Stimulated activated CD8-positive, alpha-beta memory T cell treated with anti-CD3 and anti-CD28 coated beads, Interleukin-2, amount 100 ng/mL, for 1 hour (primary cell): Measurements from ENCODE around the gene STOML1.
"Not testable (repeated sequence)": the region's sequence is repeated elsewhere in the genome, so short reads cannot be mapped to it uniquely, and the experiment has no call there.

ENCODE experiments used
- DNase-seq, 2 donors: peaks; one replicate each; pipeline ENCODE4 v3.0.0-alpha.2; 2020; ENCODE audit warnings: low read depth in 2 of 2

Gene STOML1

DNA sequence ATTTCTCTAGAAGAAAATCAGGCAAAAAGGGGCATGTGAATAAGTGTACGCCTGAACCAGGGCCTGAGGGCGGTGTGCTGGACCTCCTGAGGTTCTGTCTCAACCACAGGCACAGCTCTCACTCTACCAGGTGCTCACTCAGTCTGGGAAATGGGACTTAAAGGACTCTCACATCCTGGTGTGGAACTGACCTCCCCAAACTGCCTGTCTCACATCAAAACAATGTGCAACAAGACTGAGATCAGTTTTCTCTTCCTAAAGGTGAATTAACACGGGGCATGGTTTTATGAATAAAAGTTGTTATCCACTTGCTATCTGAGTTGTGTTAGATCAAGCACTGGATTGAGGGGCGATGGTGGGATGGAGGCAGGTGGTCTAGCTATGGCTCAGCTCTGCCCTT, 4.8 kb downstream of the STOML1 start:
- DNase-seq: no peak

DNA sequence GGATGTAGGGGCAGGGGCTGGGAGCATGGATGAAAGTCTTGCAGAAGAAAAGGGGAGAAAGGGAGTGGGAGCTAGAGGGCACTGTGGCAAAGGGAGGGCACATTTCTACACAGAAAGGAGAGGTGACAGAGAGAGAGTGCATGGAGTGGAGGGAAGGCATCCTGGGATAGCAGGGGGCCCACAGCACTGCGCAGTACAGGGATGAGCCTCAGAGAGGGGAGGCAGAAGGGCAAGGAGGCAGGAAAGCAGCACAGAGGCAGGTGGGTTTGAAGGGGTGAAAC, 5.4 kb downstream of the STOML1 start:
- DNase-seq: no peak

DNA sequence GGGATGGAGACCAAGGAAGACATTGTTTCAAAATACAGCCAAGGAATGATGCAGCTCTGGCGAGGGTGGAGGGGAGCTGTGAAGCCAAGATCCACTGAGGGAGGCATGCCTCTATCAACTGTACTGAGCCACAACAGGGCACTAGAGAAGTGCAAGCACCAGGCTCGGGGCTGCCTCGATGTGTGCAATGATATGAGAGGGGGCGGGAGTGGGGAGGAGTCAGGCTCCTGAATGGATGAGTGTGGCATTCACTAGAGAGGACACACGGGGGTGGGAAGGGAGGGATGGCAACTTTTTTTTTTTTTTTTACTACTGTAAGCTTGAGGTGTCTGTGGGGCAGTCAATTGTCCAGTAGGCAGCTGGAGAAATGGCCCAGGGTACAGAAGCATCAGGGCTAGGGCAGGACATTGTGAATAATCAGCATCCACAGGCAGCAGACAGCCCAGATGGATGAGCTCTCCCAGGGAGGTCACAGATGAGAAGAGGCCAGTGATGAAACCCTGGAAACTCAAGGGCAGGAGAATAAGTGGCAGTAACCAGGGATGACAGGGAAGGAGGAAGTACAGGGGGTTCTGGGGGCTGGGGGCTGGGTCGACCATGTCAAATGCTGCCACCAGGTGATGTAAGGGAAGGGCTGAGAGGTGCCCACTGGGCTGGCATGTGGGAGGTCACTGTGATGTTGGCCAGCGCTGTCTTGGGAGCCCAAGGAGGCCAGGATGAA, 5.9 kb downstream of the STOML1 start:
- DNase-seq: no peak

DNA sequence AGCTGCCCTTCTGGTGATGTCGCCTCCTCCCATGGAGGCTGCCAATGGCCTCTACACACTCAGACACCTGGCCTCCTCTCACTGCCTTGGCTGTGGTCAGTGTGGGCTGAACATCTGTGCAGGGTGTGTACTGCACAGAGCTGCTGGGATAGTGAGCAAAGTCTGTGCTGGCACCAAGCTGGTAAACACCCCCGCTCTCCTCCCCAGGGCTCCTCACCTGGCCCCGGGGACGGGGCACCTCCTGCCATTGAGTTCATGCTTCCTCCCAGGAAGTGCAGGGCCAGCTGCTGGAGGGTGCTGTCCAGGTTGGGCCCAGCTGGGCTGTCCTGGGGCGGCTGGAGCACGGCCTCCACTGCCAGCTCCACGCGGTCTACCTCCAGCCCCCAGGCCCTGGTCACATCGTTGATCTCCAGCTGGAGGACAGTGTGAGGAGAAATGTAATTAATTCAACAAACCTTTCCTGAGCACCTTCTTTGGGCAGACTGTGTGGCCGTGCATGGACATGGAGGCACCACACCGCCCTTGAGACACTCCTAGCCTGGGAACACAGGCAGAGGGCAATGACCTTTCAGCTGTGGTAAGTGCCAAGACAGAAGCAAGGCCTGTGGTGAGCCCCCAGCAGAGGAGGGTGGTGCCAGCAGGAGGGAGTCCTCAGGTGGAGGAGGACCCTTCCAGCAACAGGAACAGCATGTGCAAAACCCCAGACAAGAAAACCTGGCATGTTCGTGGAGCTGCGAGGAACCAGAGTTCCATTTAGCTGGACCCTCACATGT, 6.8 kb downstream of the STOML1 start:
- no peak for DNase-seq

DNA sequence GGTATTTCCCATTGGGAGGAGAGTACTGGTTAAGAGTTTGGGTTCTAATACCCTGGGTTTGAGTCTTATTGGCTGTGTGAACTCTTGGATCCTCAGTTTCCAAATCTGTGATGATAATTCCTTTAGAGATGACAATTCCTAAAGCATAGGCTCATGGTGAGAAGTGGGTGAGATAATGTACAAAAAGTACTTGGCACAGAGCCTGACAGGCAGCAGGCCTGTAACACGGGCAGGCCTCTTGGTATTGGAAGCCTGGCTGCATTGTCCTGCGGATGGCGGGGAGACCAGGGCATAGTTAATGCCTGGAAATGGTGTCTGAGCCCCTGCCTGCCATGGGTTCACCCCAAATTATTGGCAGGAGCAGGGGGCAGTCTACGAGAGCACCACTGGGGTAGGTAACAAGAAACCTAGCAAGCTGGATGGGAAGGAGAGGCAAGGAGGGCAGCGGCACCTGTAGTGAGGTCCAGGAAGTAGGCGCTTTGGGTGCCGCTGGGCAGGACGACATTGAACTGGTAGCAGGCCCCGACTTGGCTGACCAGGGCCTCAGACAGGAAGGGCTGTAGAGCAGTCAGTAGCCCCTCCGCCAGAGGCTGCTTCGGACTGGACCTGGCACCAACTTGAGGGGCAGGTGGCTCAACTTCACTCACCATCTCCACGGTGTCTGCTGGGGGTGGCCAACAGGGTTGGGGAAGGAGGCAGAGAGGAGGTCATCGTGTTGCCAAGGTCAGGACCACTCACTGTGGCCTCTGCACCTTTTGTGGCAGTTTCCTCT, 7.7 kb downstream of the STOML1 start:
- DNase-seq: no peak

DNA sequence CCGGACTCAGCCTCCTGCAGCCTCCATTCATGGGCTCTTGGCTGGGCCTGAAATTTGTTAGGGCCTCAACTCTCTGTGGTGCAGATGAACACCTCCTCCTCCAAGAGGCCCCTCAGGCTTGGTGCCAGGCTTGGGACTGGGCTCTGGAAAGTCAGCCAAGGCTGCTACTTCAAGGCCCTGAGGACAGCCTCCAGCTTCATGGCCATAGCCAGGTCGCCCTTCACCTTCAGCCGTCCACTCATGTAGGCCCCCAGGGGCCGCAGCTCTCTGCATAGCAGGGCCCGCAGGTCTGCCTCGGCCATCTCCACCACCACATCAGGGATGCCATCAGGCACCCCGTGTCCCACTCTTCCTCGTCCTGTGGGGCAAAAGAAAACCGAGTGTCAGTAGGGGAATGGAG, 8.3 kb downstream of the STOML1 start:
- no peak for DNase-seq

DNA sequence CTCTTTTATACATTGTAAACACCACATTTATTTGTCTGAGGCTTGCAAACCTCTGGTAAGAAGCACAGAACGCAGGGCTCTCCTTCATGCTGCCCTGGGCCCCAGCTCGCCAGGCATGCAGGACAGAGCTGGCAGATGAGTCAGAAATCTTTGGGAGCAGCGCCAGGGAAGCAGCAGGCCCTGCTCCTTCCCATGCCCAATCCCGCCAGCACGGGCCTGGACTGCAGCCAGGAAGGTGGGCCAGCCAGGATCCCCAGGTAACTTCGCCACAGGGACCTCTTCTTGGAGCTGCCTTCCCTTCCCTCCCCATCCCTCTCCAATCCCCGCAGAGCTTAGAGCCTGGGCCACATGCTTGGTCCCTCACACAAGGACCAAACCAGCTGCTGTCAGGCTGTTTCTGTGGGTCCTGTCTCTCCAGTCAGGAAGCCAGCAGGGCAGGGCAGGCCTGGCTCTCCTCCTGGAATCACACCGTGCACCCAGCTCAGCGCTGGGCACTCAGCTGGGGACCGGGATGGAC, 8.8 kb downstream of the STOML1 start:
- DNase-seq: no peak

DNA sequence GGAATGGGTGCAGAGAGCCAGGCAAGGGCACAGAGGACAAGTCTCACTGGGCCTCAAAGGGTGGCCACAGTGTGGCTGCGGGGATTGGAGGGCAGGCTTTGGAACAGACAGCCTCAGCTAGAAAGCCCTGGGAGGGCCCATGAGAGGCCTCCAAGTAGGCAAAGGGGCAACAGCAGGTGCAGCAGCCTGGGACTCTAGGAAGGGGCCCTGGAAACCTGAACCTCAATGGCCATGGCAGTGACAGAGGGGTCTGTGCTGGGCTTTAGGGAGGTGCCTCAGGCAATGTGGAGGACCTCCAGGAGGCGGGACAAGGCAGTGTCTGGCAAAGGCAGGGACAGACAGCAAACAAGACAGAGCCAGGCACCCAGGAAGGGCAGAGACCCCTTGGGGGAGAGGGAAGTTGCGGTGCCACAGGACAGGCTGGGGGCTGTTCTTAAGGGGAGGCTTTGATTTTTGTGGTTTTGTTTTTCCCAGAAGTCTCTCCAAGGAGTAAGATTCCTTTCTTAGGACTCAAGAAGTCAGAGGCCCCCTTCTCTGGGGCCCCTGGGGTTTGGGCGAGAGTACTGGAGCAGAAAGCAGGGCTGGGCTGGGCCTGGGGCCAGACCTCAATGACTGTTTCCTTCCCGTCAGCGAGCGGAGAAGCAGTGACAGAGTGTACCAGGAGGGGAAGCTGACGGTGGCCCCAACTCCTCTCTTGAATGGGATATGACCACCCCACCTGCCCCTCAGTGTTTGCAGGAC, 9.7 kb downstream of the STOML1 start:
- DNase-seq: no peak

DNA sequence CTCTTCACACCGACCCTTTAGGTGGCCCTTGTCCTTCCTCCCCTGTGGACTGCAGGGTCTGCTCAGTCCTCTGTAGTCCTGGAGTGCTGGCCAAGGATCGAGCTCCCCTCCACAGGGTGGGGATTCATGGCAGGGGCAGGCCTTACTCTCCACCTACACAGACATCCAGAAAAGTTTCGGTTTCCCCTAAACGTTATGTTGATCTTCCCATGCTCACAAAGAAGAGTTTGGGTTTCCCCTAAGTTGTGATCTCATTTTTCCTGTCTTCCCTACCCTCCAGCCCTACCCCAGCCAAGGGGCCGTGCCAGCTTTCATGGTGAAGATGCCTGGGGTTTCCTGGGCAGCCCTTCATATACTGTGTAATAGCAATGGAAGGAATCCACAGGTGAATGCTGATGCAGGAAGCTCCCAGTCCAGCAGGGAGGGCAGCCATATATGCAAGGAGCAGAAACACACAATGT, 10.3 kb downstream of the STOML1 start:
- DNase-seq: no peak

DNA sequence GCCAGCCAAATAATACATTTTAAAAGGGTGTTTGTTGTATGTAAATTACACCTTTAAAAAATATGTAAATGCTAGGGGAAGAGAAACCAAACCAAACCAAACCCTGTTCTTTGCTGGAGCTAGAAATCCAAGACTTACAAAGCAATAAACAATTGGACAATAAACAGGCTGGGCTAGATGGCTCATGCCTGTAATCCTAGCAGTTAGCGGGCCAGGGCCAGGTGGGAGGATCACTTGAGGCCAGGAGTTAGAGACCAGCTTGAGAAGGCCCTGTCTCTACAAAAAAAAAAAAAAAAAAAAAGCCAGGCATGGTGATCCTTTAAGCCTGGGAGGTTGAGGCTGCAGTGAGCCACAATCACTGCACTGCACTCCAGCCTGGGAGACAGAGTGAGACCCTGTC, 12.5 kb downstream of the STOML1 start:
- no peak for DNase-seq

DNA sequence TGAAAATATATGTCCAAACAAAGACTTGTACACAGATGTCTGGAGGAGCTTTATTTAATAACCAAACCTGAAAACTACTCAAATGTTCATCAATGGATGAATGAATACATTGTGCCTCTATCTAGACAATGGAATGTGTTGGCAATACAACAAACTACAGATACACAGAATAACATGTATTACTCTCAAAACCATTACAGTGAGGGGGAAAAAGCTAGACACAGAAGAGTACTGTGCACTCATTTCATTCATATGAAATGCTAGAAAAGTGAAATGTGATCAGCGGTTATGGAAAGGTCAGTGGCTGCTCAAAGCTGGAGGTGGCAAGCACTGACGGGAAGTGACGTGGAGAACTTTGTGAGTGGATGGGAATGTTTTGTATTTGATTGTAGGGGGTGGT, 13.2 kb downstream of the STOML1 start:
- DNase-seq: no peak

DNA sequence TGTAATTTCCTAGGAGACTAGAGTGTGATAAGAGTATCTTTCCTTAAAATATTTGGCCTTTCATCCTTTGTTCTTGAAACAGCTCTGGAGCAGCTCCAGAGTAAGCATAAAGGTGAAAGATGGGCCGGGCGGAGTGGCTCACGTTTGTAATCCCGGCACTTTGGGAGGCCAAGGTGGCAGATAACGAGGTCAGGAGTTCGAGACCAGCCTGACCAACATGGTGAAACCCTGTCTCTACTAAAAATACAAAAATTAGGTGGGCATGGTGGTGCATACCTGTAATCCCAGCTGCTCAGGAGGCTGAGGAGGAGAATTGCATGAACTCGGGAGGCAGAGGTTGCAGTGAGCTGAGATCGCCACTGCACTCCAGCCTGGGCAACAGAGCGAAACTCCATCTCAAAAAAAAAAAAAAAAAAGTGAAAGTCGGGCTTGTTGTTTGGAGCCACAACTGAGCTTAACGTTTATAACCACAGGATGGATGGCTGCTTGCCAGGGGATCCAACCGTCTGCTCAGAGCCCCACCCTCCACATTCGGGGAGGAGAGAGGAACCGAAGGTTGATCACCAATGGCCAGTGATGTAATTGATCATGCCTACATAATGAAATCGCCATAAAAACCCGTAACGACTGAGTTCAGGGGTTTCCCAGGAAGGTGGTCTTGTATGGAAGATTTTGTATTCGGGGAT, 16.5 kb downstream of the STOML1 start:
- not testable (repeated sequence) for DNase-seq

DNA sequence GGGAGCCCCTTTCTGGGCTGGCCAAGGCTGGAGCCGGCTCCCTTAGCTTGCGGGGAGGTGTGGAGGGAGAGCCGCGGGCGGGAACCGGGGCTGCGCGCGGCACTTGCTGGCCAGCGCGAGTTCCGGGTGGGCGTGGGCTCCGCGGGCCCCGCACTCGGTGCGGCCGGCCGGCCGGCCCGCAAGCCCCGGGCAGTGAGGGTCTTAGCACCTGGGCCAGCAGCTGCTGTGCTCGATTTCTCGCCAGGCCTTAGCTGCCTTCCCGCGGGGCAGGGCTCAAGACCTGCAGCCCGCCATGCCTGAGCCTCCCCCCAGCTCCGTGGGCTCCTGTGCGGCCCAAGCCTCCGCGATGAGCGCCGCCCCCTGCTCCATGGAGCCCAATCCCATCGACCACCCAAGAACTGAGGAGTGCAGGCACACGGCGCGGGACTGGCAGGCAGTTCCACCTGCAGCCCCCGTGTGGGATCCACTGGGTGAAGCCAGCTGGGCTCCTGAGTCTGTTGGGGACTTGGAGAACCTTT, 18.4 kb downstream of the STOML1 start:
- not testable (repeated sequence) for DNase-seq

DNA sequence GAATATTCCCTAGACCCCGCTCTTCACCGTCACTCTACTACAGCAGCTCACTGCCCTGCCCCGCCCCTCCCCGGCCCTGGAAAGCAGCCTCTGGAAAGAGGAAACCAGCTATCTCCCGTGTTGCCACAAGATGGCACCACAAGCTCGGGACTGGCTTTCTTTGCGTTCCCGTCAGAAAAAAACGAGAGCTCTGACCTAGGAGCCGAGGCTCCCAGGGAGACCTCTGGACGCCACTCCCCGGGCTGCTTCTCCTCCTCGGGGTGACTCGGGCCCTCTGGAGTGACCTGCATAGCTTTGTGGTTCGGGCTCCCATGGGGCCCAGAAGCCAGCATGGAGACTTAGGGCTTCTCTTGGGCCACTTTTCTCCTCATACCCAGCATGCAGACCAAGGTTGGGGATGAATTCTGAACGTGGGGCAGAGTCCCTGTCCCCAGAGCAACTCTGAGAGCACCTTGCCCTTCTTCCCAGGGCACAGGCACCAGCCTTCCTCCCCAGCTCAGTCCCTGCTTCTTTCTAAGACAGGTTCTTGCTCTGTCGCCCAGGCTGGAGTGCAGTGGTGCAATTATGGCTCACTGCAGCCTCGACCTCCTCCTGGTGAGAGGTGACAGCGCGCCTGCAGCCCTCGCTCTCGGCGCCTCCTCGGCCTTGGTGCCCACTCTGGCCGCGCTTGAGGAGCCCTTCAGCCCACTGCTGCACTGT, 19.0 kb downstream of the STOML1 start:
- peak; percentile 55 to 62 for DNase-seq

DNA sequence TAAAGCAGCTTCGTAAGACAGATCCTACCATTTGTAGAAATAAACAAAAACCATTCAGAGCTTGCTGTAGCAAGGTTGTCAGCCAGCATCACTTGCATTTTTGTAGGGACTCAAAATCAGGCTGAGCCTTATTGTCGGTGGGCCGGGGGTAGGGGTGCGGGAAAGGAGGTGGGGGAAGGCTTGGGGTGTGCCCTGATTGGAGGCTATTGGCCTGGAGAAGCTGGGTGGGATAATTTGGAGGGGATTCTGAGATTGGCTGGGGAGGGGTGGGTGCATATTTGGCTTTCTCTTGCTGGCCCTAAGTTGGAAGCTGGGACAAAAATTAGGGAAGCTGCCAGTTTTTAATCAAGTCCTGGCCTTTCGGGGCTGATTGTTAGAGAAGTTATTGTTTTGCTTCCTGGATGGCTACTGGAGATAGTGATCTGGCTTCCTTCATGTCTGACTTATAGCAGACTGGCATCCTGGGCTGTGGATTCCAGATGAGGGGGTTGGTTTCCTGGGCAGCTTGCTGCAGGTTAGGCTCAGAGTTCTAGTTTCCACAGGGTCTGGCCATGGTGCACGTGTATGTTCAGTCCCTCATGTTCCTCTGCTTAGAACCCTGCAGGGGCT, 22.8 kb downstream of the STOML1 start:
- no peak for DNase-seq

DNA sequence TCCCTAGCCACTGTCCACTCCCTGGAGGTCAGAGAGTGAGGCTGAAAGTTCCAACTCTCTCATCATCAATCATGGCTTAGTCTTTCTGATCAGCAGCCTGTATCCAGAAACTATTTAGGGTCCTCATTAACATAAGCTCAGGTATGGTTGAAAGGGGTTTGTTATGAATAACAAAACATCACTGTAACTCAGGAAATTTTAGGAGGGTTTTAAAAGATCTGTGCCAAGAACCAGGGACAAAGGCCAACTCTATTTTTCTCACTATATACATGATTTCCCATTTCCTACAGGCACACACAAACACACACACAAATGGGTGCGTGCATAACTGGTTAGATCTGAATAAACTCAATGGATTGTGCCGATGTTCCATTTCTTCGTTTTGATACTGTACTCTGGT, 23.6 kb downstream of the STOML1 start:
- DNase-seq: no peak

DNA sequence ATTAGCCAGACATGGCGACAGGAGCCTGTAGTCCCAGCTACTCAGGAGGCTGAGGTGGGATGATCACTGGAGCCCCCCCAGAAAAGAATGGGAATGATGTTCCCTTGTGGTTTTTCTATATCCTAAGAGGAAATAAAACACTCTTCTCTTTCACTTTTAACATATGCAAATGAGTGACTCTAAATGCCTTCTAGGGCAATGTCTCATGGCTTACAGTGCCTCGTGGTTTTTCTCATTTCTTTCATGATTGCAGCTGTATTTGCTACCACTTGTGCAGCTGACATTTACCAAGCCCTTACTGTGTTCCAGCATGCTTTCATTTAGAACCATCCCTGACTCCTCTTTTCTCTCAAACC, 26.4 kb downstream of the STOML1 start:
- no peak for DNase-seq

DNA sequence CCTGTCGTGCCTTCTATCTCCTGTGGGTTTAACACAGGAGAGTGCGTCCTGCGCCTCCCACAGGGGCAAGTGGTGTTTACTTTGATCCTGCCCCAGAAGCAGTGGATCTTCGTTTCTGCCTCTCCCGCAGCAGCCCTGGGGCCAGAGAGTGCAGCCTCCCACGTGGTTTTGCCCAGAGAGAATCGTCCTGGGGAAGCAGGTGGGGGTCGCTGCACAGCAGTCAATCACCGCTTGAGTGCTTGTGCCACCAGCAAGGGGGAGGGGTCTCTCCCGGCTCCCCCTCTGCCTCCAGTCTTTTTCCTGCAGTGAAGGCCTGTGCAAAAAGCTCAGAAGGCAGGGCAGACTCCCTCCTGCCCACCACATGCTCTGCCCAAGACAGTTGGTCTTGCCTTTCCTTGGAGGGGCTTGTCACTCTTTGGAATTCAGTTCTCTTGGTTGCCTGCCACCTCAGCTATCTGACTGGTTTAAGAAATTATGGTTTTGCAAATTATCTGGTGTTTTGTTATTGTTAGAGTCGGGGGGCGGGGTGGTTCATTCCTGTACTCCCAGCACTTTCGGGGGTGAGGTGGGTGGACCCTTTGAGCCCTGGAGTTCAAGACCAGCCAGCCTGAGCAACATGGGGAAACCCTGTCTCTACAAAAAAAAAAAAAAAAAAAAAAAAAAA, 26.9 kb downstream of the STOML1 start:
- no peak for DNase-seq

DNA sequence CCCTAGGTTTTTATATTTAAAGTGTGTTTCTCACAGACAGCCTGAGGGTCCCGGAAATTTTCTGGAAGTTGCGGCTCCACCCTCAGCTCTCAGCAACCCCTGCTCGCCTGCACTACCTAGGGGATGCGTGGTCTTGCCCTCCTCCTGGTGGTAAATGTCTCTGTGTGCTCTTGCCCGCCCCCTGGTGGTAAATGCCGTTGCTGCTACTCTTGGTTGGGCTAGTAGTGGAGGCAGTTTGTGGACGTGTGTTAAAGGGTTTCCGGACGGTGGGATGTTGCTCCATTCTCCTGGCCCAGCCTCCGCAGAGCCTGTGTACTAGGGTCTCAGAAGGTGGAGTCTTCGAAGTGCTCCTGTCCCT, 27.4 kb downstream of the STOML1 start:
- peak; percentile 73 to 74 for DNase-seq

DNA sequence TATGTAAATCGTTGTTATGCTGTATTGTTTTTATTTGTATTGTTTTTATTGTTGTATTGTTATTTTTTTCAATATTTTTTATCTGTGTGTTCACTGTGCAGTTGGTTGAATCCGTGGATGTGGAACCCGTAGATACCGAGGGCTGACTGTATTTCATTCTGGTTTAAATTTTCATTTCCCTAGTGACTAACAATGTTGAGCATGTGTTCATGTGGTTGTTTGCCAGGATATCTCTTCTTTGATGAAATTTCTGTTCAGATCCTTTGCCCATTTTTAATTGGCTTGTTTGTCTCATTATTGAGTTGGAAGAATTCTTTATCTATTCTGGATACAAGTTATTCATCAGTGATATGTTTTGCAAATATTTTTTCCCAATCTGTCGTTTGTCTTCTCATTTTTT, 29.7 kb downstream of the STOML1 start:
- no peak for DNase-seq
